Mesothelial cell of epicardium (in vitro differentiated cells): ENCODE data around the gene MAP3K5. TPM values are rescaled to one million over a fixed set of nuclear protein-coding genes. Genes with fewer than 3 reads are reported as not detected.
"Not testable (repeated sequence)": the region's sequence is repeated elsewhere in the genome, so short reads cannot be mapped to it uniquely, and the experiment has no call there.

Experiments used
- DNase-seq, 2 experiments: peaks; one replicate each; pipeline ENCODE4 v3.0.0; 2021; ENCODE audit warnings: low spot score in 2 of 2; ENCODE audit not compliant: unreplicated experiment in 2 of 2
- H3K27ac Mint-ChIP-seq: 2 replicates; pipeline ENCODE4 v1.8.0; 2021; ENCODE audit warnings: mixed read lengths
- H3K27me3 Mint-ChIP-seq: 2 replicates; pipeline ENCODE4 v1.8.0; 2021; ENCODE audit warnings: low read depth, mixed read lengths
- H3K36me3 Mint-ChIP-seq: 2 replicates; pipeline ENCODE4 v1.8.0; 2021; ENCODE audit warnings: mixed read lengths
- H3K4me1 Mint-ChIP-seq: 2 replicates; pipeline ENCODE4 v1.8.0; 2021; ENCODE audit warnings: mixed read lengths
- H3K4me3 Mint-ChIP-seq: 2 replicates; pipeline ENCODE4 v1.8.0; 2021; ENCODE audit warnings: mild to moderate bottlenecking, moderate library complexity, mixed read lengths
- H3K9me3 Mint-ChIP-seq: 2 replicates; pipeline ENCODE4 v1.8.0; 2021; ENCODE audit warnings: mixed read lengths
- total RNA-seq: library from RNA; stranded (reverse); gene quantifications from 3 replicates; pipeline ENCODE4 v1.2.1, GENCODE V29; 2021
- TF ChIP-seq, protein P1 (sequence below): fragments of 200-600 bp; sonication (generic); IDR thresholded peaks from one replicate; pipeline ENCODE4 v1.5.0; 2021; ENCODE audit warnings: antibody characterized with exemption; ENCODE audit not compliant: unreplicated experiment

Gene MAP3K5
- total RNA-seq, 1 donor from 2014 or later: 8.9 TPM

DNA sequence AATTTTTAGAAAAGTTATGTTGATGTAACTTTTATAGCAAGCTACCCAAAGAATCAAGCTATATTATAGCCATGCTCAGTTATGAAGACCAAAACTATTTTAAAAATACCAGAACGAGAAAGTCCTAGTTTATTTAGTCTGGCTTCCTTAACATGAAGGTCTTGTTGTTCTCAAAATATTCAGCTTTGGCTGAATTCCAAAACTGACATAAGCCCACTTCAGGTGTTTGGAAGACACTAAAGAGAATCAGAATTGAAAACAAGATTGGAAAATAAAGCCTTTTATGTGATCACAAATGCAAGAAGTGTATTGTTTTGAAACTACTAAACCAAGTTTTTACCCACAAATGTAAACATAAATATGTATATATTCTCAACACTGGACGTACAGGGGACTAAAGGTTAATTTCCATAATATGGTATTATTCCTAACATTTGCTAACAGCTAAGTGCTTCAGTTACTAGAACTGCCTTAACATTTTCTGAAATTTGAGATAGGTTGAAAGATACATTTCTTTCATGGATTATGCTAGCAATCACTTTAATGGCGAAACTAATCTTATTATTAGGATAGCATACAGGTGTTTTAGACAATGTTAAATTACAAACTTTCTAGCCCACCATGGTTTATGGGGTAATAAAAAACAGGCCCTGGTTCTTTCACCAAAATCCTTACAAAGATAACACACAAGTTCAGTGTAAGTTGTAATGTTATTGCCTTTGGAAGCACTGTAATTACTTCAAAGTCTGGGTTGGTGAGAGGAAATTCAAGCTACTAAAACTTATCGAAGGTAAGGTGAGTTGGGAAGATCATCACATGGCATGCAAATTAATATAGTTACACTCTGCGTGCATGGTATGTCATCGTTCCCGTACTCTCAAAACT lies 1.6 kb downstream of the MAP3K5 start:
- Mint-ChIP-seq H3K36me3 (peaks cover 6% of the 10 kb centered on the region), H3K27me3 (peaks cover 9% of the 10 kb centered on the region), H3K4me3 (peak overlapping the region; percentile 84), H3K9me3 (peaks cover 6% of the 10 kb centered on the region), H3K4me1 (peaks cover 40% of the 10 kb centered on the region), H3K27ac (peak overlapping the region; percentile 76)
- TF ChIP-seq, protein P1, sequence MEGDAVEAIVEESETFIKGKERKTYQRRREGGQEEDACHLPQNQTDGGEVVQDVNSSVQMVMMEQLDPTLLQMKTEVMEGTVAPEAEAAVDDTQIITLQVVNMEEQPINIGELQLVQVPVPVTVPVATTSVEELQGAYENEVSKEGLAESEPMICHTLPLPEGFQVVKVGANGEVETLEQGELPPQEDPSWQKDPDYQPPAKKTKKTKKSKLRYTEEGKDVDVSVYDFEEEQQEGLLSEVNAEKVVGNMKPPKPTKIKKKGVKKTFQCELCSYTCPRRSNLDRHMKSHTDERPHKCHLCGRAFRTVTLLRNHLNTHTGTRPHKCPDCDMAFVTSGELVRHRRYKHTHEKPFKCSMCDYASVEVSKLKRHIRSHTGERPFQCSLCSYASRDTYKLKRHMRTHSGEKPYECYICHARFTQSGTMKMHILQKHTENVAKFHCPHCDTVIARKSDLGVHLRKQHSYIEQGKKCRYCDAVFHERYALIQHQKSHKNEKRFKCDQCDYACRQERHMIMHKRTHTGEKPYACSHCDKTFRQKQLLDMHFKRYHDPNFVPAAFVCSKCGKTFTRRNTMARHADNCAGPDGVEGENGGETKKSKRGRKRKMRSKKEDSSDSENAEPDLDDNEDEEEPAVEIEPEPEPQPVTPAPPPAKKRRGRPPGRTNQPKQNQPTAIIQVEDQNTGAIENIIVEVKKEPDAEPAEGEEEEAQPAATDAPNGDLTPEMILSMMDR: no peak
- no peak for DNase-seq

DNA sequence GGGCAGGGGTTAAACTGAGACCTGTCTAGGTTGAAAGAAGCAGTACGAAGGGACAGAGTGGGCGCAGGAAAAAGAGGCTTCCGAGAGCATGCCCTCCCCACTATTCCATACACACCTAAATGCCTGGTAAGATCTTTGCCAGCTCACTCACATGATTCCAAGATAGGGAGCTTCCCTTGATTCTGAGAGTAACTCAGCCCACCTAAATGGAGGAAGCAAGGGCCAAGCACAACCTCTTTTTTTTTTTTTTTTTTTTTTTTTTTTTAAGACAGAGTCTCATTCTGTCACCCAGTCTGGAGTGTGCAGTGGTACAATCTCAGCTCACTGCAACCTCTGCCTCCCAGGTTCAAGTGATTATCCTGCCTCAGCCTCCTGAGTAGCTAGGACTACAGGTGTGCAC lies 2.8 kb downstream of the MAP3K5 start:
- not testable (repeated sequence) for H3K27me3 Mint-ChIP-seq, H3K36me3 Mint-ChIP-seq, H3K9me3 Mint-ChIP-seq, H3K27ac Mint-ChIP-seq, DNase-seq, H3K4me3 Mint-ChIP-seq
- H3K4me1 Mint-ChIP-seq: peaks cover 40% of the 10 kb centered on the region

DNA sequence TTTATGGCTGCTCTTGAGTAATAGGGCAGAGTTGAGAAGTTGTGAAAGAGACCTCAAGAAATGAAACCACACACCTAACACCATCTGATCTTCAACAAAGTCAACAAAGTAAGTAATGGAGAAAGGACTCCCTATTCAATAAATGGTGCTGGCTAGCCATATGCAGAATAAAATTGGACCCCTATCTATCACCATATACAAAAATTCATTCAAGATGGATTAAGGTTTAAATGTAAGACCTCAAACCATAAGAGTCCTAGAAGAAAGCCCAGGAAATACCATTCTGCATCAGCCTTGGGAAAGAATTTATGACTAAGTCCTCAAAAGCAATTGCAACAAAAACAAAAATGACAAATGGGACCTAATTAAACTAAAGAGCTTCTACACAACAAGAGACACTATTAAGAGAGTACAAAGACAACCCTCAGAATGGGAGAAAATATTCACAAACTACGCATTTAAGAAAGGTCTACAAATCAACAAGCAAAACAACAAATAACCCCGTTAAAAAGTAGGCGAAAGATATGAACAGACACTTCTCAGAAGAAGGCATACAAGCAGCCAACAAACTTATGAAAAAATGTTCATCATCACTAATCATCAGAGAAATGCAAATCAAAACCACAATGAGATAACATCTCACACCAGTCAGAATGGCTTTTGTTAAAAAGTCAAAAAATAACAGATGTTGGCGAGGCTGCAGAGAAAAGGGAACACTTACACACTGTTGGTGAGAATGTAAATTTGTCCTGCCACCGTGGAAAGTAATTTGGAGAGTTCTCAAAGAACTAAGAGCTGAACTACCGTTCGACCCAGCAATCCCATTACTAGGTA lies 4.0 kb downstream of the MAP3K5 start:
- H3K27ac Mint-ChIP-seq: peak overlapping the region; percentile 77
- peaks cover 6% of the 10 kb centered on the region for H3K9me3 Mint-ChIP-seq
- DNase-seq: no peak
- TF ChIP-seq, protein P1: no peak
- peaks cover 37% of the 10 kb centered on the region for H3K4me1 Mint-ChIP-seq
- H3K27me3 Mint-ChIP-seq: peaks cover 9% of the 10 kb centered on the region
- peak overlapping the region; percentile 1 for H3K4me3 Mint-ChIP-seq
- H3K36me3 Mint-ChIP-seq: peaks cover 6% of the 10 kb centered on the region

DNA sequence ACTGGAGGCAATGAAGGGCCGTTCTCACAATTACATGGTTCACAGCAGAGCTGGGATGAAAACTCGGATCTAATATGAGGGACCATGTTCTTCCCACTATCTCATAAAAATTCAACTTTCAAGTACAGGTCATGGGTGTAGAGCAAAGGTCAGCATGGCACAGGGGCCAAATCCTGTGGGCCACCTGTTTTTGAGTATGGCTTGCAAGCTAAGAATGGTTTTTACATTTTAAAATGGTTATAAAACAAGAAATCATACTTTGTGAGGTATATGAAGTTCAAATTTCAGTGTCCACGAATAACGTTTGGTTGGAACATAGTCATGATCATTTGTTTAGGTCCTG lies 4.6 kb downstream of the MAP3K5 start:
- no peak overlapping the region for H3K27ac Mint-ChIP-seq
- H3K4me3 Mint-ChIP-seq: no peak overlapping the region
- peaks cover 6% of the 10 kb centered on the region for H3K36me3 Mint-ChIP-seq

DNA sequence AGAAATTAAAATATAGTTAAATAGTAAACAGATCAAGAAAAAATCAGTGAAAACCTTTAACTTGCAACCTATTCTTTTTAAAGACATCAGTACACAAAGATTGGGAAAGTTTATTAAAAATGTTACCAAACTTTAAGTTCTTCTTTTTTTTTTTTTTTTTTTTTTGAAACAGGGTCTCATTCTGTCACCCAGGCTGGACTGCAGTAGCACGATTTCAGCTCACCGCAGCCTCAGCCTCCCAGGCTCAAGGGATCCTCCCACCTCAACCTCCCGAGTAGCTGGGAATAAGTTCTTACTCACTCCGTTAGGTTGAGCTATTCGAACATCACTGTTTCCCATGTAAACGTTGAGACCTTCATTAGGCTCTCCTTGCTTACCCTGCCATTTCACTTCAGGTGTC lies 5.6 kb downstream of the MAP3K5 start:
- H3K27me3 Mint-ChIP-seq: peaks cover 7% of the 10 kb centered on the region
- H3K4me1 Mint-ChIP-seq: peaks cover 41% of the 10 kb centered on the region
- TF ChIP-seq, protein P1: no peak
- H3K4me3 Mint-ChIP-seq: no peak overlapping the region
- DNase-seq: no peak
- peaks cover 6% of the 10 kb centered on the region for H3K9me3 Mint-ChIP-seq
- H3K27ac Mint-ChIP-seq: no peak overlapping the region
- H3K36me3 Mint-ChIP-seq: peaks cover 6% of the 10 kb centered on the region

More for the DNA sequence above, 4.6 kb downstream of the MAP3K5 start:
- H3K9me3 Mint-ChIP-seq: peaks cover 6% of the 10 kb centered on the region
- TF ChIP-seq, protein P1: no peak
- DNase-seq: no peak
- peaks cover 34% of the 10 kb centered on the region for H3K4me1 Mint-ChIP-seq
- peaks cover 8% of the 10 kb centered on the region for H3K27me3 Mint-ChIP-seq
